ENCODE data around the gene HCRTR1. TPM values are rescaled to one million over a fixed set of nuclear protein-coding genes. Genes with fewer than 3 reads are reported as not detected.

Gene HCRTR1
- total RNA-seq, 3 donors from 2014 or later = not detected

- H3K4me3 Mint-ChIP-seq = no peak overlapping the region
- peaks cover 20% of the 10 kb centered on the region for H3K27me3 Mint-ChIP-seq (ENCODE audit: low read depth)
- DNase-seq (no peak), ATAC-seq (no peak)
- H3K4me1 Mint-ChIP-seq (ENCODE audit: low read depth) = peaks cover 3% of the 10 kb centered on the region
- no peaks in the 10 kb centered on the region for H3K36me3 Mint-ChIP-seq (ENCODE audit: insufficient read depth)
- H3K9me3 Mint-ChIP-seq = no peaks in the 10 kb centered on the region
Measured at GRCh38 chr1:31576743-31577455, 40.6 kb upstream of the HCRTR1 start.

GRCh38 chr1:31577515-31578192 lies 39.8 kb upstream of the HCRTR1 start:
- no peak overlapping the region for H3K4me3 Mint-ChIP-seq

GRCh38 chr1:31579374-31579773 lies 38.1 kb upstream of the HCRTR1 start:
- ATAC-seq (no peak), DNase-seq (no peak)
- H3K4me1 Mint-ChIP-seq (ENCODE audit: low read depth) = peaks cover 3% of the 10 kb centered on the region
- no peak overlapping the region for H3K4me3 Mint-ChIP-seq
- peaks cover 16% of the 10 kb centered on the region for H3K27me3 Mint-ChIP-seq (ENCODE audit: low read depth)
- H3K9me3 Mint-ChIP-seq = no peaks in the 10 kb centered on the region
- H3K36me3 Mint-ChIP-seq (ENCODE audit: insufficient read depth) = no peaks in the 10 kb centered on the region

More at GRCh38 chr1:31577515-31578192, 39.8 kb upstream of the HCRTR1 start:
- no peak for DNase-seq
- ATAC-seq = no peak
- H3K36me3 Mint-ChIP-seq (ENCODE audit: insufficient read depth) = no peaks in the 10 kb centered on the region
- H3K4me1 Mint-ChIP-seq (ENCODE audit: low read depth) = peaks cover 3% of the 10 kb centered on the region
- H3K9me3 Mint-ChIP-seq = no peaks in the 10 kb centered on the region
- peaks cover 20% of the 10 kb centered on the region for H3K27me3 Mint-ChIP-seq (ENCODE audit: low read depth)

- H3K4me3 Mint-ChIP-seq = no peak overlapping the region
- peaks cover 8% of the 10 kb centered on the region for H3K27me3 Mint-ChIP-seq (ENCODE audit: low read depth)
- peaks cover 3% of the 10 kb centered on the region for H3K4me1 Mint-ChIP-seq (ENCODE audit: low read depth)
- no peaks in the 10 kb centered on the region for H3K9me3 Mint-ChIP-seq
- ATAC-seq (no peak), DNase-seq (no peak)
- no peaks in the 10 kb centered on the region for H3K36me3 Mint-ChIP-seq (ENCODE audit: insufficient read depth)
Measured at GRCh38 chr1:31580513-31580870, 37.0 kb upstream of the HCRTR1 start.

GRCh38 chr1:31580891-31581603 lies 36.4 kb upstream of the HCRTR1 start:
- H3K27me3 Mint-ChIP-seq (ENCODE audit: low read depth) = peaks cover 7% of the 10 kb centered on the region
- no peak for DNase-seq
- H3K36me3 Mint-ChIP-seq (ENCODE audit: insufficient read depth) = no peaks in the 10 kb centered on the region

GRCh38 chr1:31581821-31582810 lies 35.4 kb upstream of the HCRTR1 start:
- no peak for DNase-seq
- ATAC-seq = no peak

More at GRCh38 chr1:31580891-31581603, 36.4 kb upstream of the HCRTR1 start:
- Mint-ChIP-seq H3K9me3 (no peaks in the 10 kb centered on the region), H3K4me3 (no peak overlapping the region), H3K4me1 (ENCODE audit: low read depth) (peaks cover 3% of the 10 kb centered on the region)
- ATAC-seq = no peak

GRCh38 chr1:31583082-31583994 lies 34.2 kb upstream of the HCRTR1 start:
- ATAC-seq = no peak
- Mint-ChIP-seq H3K9me3 (no peaks in the 10 kb centered on the region), H3K27me3 (ENCODE audit: low read depth) (peaks cover 10% of the 10 kb centered on the region), H3K4me3 (no peak overlapping the region), H3K4me1 (ENCODE audit: low read depth) (no peaks in the 10 kb centered on the region), H3K36me3 (ENCODE audit: insufficient read depth) (no peaks in the 10 kb centered on the region)
- no peak for DNase-seq

More at GRCh38 chr1:31581821-31582810, 35.4 kb upstream of the HCRTR1 start:
- no peak overlapping the region for H3K4me3 Mint-ChIP-seq
- H3K9me3 Mint-ChIP-seq = no peaks in the 10 kb centered on the region
- H3K27me3 Mint-ChIP-seq (ENCODE audit: low read depth) = peaks cover 2% of the 10 kb centered on the region
- H3K4me1 Mint-ChIP-seq (ENCODE audit: low read depth) = no peaks in the 10 kb centered on the region
- H3K36me3 Mint-ChIP-seq (ENCODE audit: insufficient read depth) = no peaks in the 10 kb centered on the region

- Mint-ChIP-seq H3K4me3 (no peak overlapping the region), H3K27me3 (ENCODE audit: low read depth) (peaks cover 12% of the 10 kb centered on the region), H3K36me3 (ENCODE audit: insufficient read depth) (no peaks in the 10 kb centered on the region), H3K9me3 (no peaks in the 10 kb centered on the region), H3K4me1 (ENCODE audit: low read depth) (no peaks in the 10 kb centered on the region)
- DNase-seq = no peak
- ATAC-seq = no peak
Measured at GRCh38 chr1:31583995-31584868, 33.3 kb upstream of the HCRTR1 start.

GRCh38 chr1:31584869-31585735 lies 32.4 kb upstream of the HCRTR1 start:
- Mint-ChIP-seq H3K36me3 (ENCODE audit: insufficient read depth) (no peaks in the 10 kb centered on the region), H3K9me3 (no peaks in the 10 kb centered on the region), H3K4me3 (no peak overlapping the region), H3K4me1 (ENCODE audit: low read depth) (no peaks in the 10 kb centered on the region), H3K27me3 (ENCODE audit: low read depth) (peaks cover 16% of the 10 kb centered on the region)
- ATAC-seq (no peak), DNase-seq (no peak)

GRCh38 chr1:31585736-31586365 lies 31.6 kb upstream of the HCRTR1 start:
- H3K27me3 Mint-ChIP-seq (ENCODE audit: low read depth) = peaks cover 23% of the 10 kb centered on the region
- DNase-seq = no peak

More at GRCh38 chr1:31585736-31586365, 31.6 kb upstream of the HCRTR1 start:
- H3K9me3 Mint-ChIP-seq = no peaks in the 10 kb centered on the region
- no peaks in the 10 kb centered on the region for H3K36me3 Mint-ChIP-seq (ENCODE audit: insufficient read depth)
- ATAC-seq = no peak
- H3K4me3 Mint-ChIP-seq = no peak overlapping the region
- H3K4me1 Mint-ChIP-seq (ENCODE audit: low read depth) = no peaks in the 10 kb centered on the region

Data from activated T-cell treated with anti-CD3 and anti-CD28 coated beads, Interleukin-2, amount 50 U/mL, for 4 hours (primary cell).